ENCODE results near the gene CNST. TPM values are rescaled to one million over a fixed set of nuclear protein-coding genes. Genes with fewer than 3 reads are reported as not detected.
A peak's percentile ranks its signal among the peaks of the same experiment; 100 is the strongest.

CNST gene
- total and polyA plus RNA-seq, 8 donors = 3.6 to 12.9 (median 8.9) TPM

DNA sequence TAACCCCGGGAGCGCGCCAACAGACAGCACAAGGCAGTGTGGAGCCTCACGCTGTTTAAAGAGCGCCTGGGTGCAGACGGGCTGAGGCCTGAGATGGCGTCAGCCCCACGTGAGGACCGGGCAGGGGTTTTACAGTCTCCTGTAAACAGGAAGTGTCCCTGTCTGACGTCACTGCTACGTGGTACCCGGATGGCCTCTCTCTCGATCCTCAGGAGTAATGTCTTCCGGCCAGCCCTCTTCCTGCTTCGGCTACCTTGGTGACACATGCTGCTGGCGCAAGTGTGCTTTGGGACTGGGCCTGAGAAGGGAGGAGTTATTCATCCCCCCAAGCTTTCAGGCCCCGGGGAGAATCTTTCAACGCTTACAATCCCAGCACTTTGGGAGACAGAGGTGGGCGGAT is 41.2 kb downstream of the CNST start:
- Histone ChIP-seq H3K9me3 (no peaks in the 10 kb centered on the region), H3K27ac (no peak overlapping the region), H3K4me1 (peaks cover 0 to 5% (median 3%) of the 10 kb centered on the region in 3 donors), H3K4me3 (no peak overlapping the region), H3K36me3 (no peaks in the 10 kb centered on the region), H3K27me3 (no peaks in the 10 kb centered on the region)
- no peak for DNase-seq
- 91 to 94% methylated on average over 19 of the region's 19 CpGs for WGBS, 2 donors
- TF ChIP-seq, protein P1, sequence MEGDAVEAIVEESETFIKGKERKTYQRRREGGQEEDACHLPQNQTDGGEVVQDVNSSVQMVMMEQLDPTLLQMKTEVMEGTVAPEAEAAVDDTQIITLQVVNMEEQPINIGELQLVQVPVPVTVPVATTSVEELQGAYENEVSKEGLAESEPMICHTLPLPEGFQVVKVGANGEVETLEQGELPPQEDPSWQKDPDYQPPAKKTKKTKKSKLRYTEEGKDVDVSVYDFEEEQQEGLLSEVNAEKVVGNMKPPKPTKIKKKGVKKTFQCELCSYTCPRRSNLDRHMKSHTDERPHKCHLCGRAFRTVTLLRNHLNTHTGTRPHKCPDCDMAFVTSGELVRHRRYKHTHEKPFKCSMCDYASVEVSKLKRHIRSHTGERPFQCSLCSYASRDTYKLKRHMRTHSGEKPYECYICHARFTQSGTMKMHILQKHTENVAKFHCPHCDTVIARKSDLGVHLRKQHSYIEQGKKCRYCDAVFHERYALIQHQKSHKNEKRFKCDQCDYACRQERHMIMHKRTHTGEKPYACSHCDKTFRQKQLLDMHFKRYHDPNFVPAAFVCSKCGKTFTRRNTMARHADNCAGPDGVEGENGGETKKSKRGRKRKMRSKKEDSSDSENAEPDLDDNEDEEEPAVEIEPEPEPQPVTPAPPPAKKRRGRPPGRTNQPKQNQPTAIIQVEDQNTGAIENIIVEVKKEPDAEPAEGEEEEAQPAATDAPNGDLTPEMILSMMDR (IDR thresholded peaks at IDR 0.05) = no peak
- ATAC-seq = no peak
- no peak for FAIRE-seq
- intact Hi-C loops (cut with DNase I) = no loop called here

DNA sequence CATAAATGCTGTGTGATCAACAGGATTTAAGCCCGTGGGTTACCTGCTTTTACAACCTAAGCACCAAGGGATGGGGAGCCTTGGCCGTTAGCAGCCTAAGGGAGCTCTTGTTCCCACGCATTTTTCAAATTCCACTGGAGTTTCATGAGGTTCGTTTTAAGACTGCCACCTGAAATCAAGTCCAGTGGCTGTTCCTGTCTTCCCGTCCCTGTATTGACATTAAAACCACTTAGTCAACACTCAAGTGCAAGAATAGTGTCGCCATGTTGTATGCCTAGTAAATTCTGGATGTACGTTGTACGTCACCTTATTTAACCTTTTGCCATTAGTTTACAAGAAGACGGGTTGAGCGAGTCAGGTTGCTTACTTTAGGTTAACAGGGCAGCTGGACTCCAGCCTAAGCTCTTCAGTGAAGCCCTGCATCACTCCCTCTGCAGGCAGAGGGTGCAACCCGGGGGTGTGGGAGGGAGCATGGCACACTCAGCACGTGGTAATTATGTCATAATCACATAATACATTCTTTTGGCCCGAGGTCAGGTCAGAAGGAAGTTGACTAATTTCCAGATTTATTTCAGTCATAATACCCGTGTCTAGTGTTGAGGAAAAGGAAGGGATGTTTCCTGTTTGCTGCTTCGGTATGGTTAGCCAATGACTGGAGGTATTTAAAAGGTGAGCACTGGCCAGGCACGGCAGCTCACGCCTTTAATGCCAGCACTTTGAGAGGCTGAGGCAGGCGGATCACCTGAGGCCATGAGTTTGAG is 42.5 kb downstream of the CNST start:
- intact Hi-C loops (cut with DNase I) = no loop called here
- WGBS, 2 donors = 24 to 25% methylated on average over 18 of the region's 18 CpGs

GRCh38 chr1:246609632-246610031 is 43.4 kb downstream of the CNST start:
- peak overlapping the region in 3 of 4 donors; percentile 61 to 72 (median 71) for H3K27ac ChIP-seq
- intact Hi-C loops (cut with DNase I) = no loop called here
- FAIRE-seq (no peak), ATAC-seq (no peak), DNase-seq (no peak)
- TF ChIP-seq, protein P1 (IDR thresholded peaks at IDR 0.05) = no peak
- 92% methylated on average over 4 of the region's 4 CpGs for WGBS, 2 donors
- no peaks in the 10 kb centered on the region for H3K36me3 ChIP-seq
- no peaks in the 10 kb centered on the region for H3K27me3 ChIP-seq
- H3K9me3 ChIP-seq = no peaks in the 10 kb centered on the region
- H3K4me3 ChIP-seq = no peak overlapping the region
- peaks cover 0 to 5% (median 3%) of the 10 kb centered on the region in 3 donors for H3K4me1 ChIP-seq

More for the DNA sequence above, 42.5 kb downstream of the CNST start:
- no peaks in the 10 kb centered on the region for H3K27me3 ChIP-seq
- no peak overlapping the region for H3K4me3 ChIP-seq
- no peaks in the 10 kb centered on the region for H3K9me3 ChIP-seq
- DNase-seq = peak; percentile 59 to 81 (median 78)
- peak; percentile 93 to 98 (median 97) for ATAC-seq
- H3K27ac ChIP-seq = peak overlapping the region; percentile 25 to 72 (median 66)
- no peaks in the 10 kb centered on the region for H3K36me3 ChIP-seq
- peaks cover 0 to 5% (median 3%) of the 10 kb centered on the region in 3 donors for H3K4me1 ChIP-seq
- TF ChIP-seq, protein P1 (IDR thresholded peaks at IDR 0.05) = no peak
- FAIRE-seq = no peak

GRCh38 chr1:246613096-246613758 is 47.0 kb downstream of the CNST start:
- DNase-seq = no peak
- TF ChIP-seq, protein P1 (IDR thresholded peaks at IDR 0.05) = no peak
- intact Hi-C loops (cut with DNase I) = no loop called here
- no peak for FAIRE-seq
- H3K36me3 ChIP-seq = no peaks in the 10 kb centered on the region
- H3K4me1 ChIP-seq = peaks cover 9 to 12% (median 12%) of the 10 kb centered on the region in 3 donors
- ATAC-seq = no peak
- no peak overlapping the region for H3K4me3 ChIP-seq
- H3K27me3 ChIP-seq = no peaks in the 10 kb centered on the region
- H3K9me3 ChIP-seq = no peaks in the 10 kb centered on the region
- 87 to 96% methylated on average over 5 to 6 of the region's 6 CpGs for WGBS, 2 donors
- H3K27ac ChIP-seq = no peak overlapping the region

DNA sequence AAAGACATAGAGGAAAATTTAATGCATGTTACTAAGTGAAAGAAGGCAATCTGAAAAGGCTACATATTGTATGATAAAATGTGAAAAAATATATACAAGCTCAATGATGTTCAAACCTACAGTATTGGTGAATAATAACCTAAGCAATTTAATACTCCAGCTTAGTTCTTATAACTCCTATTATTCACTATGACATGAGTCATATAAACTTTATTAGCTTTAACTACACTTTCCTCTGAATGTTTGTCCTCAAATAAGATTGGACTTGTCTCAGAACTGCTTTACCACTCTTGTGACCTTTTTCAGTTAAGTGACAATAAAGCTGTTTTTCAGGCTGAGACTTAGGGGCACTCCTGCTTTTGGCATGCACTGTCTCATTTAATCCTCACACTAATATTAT is 50.9 kb downstream of the CNST start:
- no peak overlapping the region for H3K27ac ChIP-seq

More for the DNA sequence above, 50.9 kb downstream of the CNST start:
- Histone ChIP-seq H3K4me1 (peaks cover 8 to 12% (median 12%) of the 10 kb centered on the region in 3 donors), H3K9me3 (no peaks in the 10 kb centered on the region), H3K36me3 (no peaks in the 10 kb centered on the region), H3K4me3 (no peak overlapping the region), H3K27me3 (no peaks in the 10 kb centered on the region)
- FAIRE-seq = no peak
- no peak for DNase-seq
- intact Hi-C loops (cut with DNase I) = no loop called here
- TF ChIP-seq, protein P1 (IDR thresholded peaks at IDR 0.05) = no peak
- peak in 2 of 4 donors; percentile 52 to 60 for ATAC-seq

Measured in pancreas (tissue), 10 donors.